ENCODE results near the gene PARD6B. TPM values are rescaled to one million over a fixed set of nuclear protein-coding genes. Genes with fewer than 3 reads are reported as not detected.

Gene PARD6B
- total and polyA plus RNA-seq, 2 experiments from 2014 or later, result 14.6 to 41.0 TPM

GRCh38 chr20:50802289-50802688 is 70.9 kb downstream of the PARD6B start:
- Histone ChIP-seq H3K4me3 (no peak overlapping the region), H3K79me2 (no peaks in the 10 kb centered on the region), H3K27ac (no peak overlapping the region), H3K9me2 (replicated peaks; ENCODE audit: insufficient read depth) (no peaks in the 10 kb centered on the region), H3K9me3 (ENCODE audit: low read depth) (no peaks in the 10 kb centered on the region), H2AFZ (no peak overlapping the region), H3K4me1 (ENCODE audit: insufficient read depth) (no peaks in the 10 kb centered on the region), H3K36me3 (replicated peaks; ENCODE audit: insufficient read depth, low read depth) (no peaks in the 10 kb centered on the region), H4K20me1 (ENCODE audit: insufficient read depth, poor library complexity, severe bottlenecking) (no peaks in the 10 kb centered on the region), H3K27me3 (no peaks in the 10 kb centered on the region), H3K4me2 (no peak overlapping the region)
- no peak for DNase-seq (ENCODE audit: low spot score)
- TF ChIP-seq EZH2phosphoT487 (IDR thresholded peaks at IDR 0.05; ENCODE audit: low read depth, severe bottlenecking, unreplicated experiment), result no peak
- no peak for TF ChIP-seq CTCF (IDR thresholded peaks at IDR 0.05; ENCODE audit: poor library complexity)
- no peak for TF ChIP-seq EZH2 (IDR thresholded peaks at IDR 0.05; ENCODE audit: borderline replicate concordance)
- WGBS (ENCODE audit: low lambda C conversion rate, missing lambda C conversion rate), result 97% methylated on average over 8 of the region's 8 CpGs

GRCh38 chr20:50804437-50805348 is 73.3 kb downstream of the PARD6B start:
- H3K27ac ChIP-seq, result no peak overlapping the region
- H2AFZ ChIP-seq, result no peak overlapping the region
- TF ChIP-seq CTCF (IDR thresholded peaks at IDR 0.05; ENCODE audit: poor library complexity), result no peak
- no peak for TF ChIP-seq EZH2 (IDR thresholded peaks at IDR 0.05; ENCODE audit: borderline replicate concordance)
- TF ChIP-seq EZH2phosphoT487 (IDR thresholded peaks at IDR 0.05; ENCODE audit: low read depth, severe bottlenecking, unreplicated experiment), result no peak
- no peaks in the 10 kb centered on the region for H4K20me1 ChIP-seq (ENCODE audit: insufficient read depth, poor library complexity, severe bottlenecking)
- no peaks in the 10 kb centered on the region for H3K9me3 ChIP-seq (ENCODE audit: low read depth)
- H3K4me1 ChIP-seq (ENCODE audit: insufficient read depth), result no peaks in the 10 kb centered on the region
- DNase-seq (ENCODE audit: low spot score), result no peak
- H3K9me2 ChIP-seq (replicated peaks; ENCODE audit: insufficient read depth), result no peaks in the 10 kb centered on the region
- no peaks in the 10 kb centered on the region for H3K36me3 ChIP-seq (replicated peaks; ENCODE audit: insufficient read depth, low read depth)
- WGBS (ENCODE audit: low lambda C conversion rate, missing lambda C conversion rate), result 70% methylated on average over 11 of the region's 11 CpGs
- H3K79me2 ChIP-seq, result peaks cover 2% of the 10 kb centered on the region
- H3K27me3 ChIP-seq, result no peaks in the 10 kb centered on the region
- H3K4me2 ChIP-seq, result no peak overlapping the region
- no peak overlapping the region for H3K4me3 ChIP-seq

GRCh38 chr20:50805349-50805684 is 73.9 kb downstream of the PARD6B start:
- H3K4me3 ChIP-seq, result no peak overlapping the region
- DNase-seq (ENCODE audit: low spot score), result no peak
- TF ChIP-seq EZH2phosphoT487 (IDR thresholded peaks at IDR 0.05; ENCODE audit: low read depth, severe bottlenecking, unreplicated experiment), result no peak
- no peak for TF ChIP-seq CTCF (IDR thresholded peaks at IDR 0.05; ENCODE audit: poor library complexity)
- no peak for TF ChIP-seq EZH2 (IDR thresholded peaks at IDR 0.05; ENCODE audit: borderline replicate concordance)
- H3K36me3 ChIP-seq (replicated peaks; ENCODE audit: insufficient read depth, low read depth), result no peaks in the 10 kb centered on the region
- no peaks in the 10 kb centered on the region for H3K9me2 ChIP-seq (replicated peaks; ENCODE audit: insufficient read depth)
- H3K79me2 ChIP-seq, result peaks cover 7% of the 10 kb centered on the region
- no peak overlapping the region for H2AFZ ChIP-seq
- H3K27me3 ChIP-seq, result no peaks in the 10 kb centered on the region
- H4K20me1 ChIP-seq (ENCODE audit: insufficient read depth, poor library complexity, severe bottlenecking), result no peaks in the 10 kb centered on the region
- WGBS (ENCODE audit: low lambda C conversion rate, missing lambda C conversion rate), result 89% methylated on average over 1 of the region's 1 CpG
- no peaks in the 10 kb centered on the region for H3K4me1 ChIP-seq (ENCODE audit: insufficient read depth)
- H3K9me3 ChIP-seq (ENCODE audit: low read depth), result no peaks in the 10 kb centered on the region
- no peak overlapping the region for H3K4me2 ChIP-seq
- no peak overlapping the region for H3K27ac ChIP-seq
